D721Med (cell line): Measurements from ENCODE around the gene RAB5A.
"Not testable (repeated sequence)": the region's sequence is repeated elsewhere in the genome, so short reads cannot be mapped to it uniquely, and the experiment has no call there.

ENCODE experiments used
- DNase-seq: peaks from one replicate; pipeline ENCODE4 v3.0.0; 2011; ENCODE audit warnings: low spot score; ENCODE audit not compliant: insufficient read length
- FAIRE-seq: peaks from 2 replicates; lab custom pipeline; 2011; peaks lifted over from hg19 to GRCh38; lab: Jason Lieb, UNC
- TF ChIP-seq, protein P1 (sequence below): IDR thresholded peaks from 2 replicates; pipeline ENCODE4 v1.5.1; 2012; ENCODE audit warnings: mild to moderate bottlenecking, control low read depth; ENCODE audit not compliant: insufficient read depth; ENCODE audit errors: missing control alignments

Gene RAB5A

DNA sequence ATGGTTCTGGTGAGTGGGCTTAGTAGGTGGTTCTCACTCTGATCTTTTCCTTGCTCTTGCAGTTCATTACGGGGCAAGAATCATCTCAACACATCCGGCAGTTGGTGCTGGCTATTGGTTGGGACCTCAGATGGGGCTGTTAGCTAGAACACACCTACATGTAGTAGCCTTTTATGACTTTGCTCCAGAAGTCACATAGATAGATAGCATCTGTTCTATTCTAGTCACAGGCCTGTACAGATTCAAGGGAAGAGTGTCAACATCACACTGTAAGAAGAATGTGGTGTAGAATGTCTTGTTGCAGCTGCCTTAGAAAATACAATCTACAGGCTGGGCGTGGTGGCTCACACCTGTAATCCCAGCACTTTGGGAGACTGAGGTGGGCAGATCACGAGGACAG lies 15.1 kb downstream of the RAB5A start:
- FAIRE-seq (no peak), DNase-seq (no peak)
- TF ChIP-seq, protein P1, sequence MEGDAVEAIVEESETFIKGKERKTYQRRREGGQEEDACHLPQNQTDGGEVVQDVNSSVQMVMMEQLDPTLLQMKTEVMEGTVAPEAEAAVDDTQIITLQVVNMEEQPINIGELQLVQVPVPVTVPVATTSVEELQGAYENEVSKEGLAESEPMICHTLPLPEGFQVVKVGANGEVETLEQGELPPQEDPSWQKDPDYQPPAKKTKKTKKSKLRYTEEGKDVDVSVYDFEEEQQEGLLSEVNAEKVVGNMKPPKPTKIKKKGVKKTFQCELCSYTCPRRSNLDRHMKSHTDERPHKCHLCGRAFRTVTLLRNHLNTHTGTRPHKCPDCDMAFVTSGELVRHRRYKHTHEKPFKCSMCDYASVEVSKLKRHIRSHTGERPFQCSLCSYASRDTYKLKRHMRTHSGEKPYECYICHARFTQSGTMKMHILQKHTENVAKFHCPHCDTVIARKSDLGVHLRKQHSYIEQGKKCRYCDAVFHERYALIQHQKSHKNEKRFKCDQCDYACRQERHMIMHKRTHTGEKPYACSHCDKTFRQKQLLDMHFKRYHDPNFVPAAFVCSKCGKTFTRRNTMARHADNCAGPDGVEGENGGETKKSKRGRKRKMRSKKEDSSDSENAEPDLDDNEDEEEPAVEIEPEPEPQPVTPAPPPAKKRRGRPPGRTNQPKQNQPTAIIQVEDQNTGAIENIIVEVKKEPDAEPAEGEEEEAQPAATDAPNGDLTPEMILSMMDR: no peak

DNA sequence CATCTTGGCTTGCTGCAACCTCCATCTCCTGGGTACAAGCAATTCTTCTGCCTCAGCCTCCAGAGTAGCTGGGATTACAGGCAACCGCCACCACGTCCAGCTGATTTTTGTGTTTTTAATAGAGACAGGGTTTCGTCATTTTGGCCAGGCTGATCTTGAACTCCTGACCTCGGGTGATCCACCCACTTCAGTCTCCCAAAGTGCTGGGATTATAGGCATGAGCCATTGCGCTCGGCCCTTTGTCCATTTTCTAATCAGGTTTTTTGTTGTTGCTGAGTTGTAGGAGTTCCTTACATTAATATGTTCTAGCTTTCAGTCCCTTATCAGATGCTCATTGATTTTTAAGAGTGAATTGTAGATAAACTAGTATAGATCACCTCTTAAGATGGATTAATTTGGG lies 20.3 kb downstream of the RAB5A start:
- DNase-seq (no peak), FAIRE-seq (no peak)
- TF ChIP-seq, protein P1: no peak

DNA sequence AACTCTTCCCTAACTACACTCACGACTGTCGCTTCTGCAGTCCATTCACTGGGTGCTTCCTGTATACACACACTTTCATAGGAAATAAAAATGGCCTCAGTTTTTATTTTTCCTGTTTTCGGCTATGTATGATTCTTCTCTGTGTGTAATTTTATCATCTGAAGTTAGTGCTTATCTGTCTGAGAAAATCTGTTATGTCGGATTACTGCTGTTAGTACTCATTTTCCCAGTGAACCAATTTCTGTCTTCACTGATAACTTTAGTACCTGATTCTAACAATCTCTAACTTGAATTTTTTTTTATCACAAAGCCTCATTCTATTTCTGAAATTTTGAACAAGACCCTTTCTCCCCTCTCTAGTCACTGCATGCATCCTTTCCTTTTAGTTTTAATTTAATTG lies 20.9 kb downstream of the RAB5A start:
- TF ChIP-seq, protein P1: no peak
- FAIRE-seq: no peak
- DNase-seq: no peak

DNA sequence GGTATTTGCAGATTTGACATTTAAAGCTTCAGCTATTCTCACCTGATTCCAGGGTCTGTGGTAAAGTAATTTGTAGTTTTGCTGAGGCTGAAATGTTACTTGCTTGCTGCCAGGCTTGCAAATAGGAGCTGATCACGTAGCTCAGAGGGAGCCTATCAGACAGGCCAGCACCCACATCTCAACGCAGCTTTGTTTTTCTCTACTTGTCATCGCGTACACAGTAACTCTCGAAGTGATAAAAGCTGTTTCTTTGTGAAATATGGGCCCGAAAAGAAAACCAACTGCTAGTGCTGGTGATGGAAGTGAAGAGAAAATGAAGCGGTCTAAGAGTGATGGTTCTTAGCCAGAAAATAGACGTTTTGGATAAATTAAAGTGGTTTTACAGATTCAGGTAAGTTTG lies 23.4 kb downstream of the RAB5A start:
- TF ChIP-seq, protein P1: no peak
- FAIRE-seq (no peak), DNase-seq (no peak)

DNA sequence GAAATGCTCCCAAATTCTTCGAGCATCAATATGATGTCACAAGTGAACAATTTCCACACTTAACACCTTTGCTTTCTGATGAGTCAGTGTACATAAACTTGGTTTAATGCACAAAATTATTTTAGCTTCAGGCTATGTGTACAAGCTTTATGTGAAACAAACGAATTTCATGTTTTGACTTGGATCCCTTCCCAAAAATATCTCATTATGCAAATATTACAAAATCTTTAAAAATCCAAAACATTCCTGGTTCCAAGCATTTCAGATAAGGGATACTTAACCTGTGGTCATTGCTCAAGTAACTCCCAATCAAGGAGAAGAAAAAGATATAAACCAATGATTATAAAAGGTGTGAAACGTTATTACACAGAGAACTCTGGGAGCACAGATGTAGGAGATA lies 25.2 kb downstream of the RAB5A start:
- TF ChIP-seq, protein P1: no peak
- DNase-seq (no peak), FAIRE-seq (no peak)

DNA sequence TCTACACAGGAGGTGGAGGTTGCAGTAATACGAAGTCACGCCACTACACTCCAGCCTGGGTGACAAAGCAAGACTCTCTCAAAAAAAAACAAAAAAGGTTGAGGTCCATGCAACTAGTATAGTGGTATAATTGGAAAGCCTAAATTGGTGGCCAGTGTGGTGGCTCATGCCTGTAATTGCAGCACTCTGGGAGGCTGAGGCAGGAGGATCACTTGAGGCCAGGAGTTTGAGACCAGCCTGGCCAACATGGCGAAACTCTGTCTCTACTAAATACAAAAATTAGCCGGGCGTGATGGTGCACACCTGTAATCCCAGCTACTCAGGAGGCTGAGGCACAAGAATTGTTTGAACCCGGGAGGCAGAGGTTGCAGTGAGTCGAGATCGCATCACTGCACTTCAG lies 42.0 kb downstream of the RAB5A start:
- not testable (repeated sequence) for DNase-seq, FAIRE-seq

DNA sequence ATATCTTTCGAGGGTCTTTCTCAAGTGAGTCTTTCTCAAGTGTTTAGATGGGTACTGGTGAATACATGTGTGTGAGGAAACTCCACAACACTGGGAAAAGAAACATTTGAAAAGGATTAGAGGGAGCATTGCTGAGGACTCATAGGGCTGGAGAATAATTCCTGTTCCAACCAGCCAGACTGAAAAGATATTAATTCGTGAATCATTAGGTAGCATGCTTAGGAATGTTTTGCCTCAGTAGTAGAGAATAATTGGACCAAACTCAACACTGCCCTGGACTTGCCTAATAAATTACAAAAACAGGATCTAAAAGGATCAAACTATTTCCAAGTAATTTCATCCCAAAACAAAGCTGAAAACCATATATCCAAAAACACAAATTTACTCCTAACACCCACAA lies 47.9 kb downstream of the RAB5A start:
- TF ChIP-seq, protein P1: no peak
- FAIRE-seq: no peak
- no peak for DNase-seq

DNA sequence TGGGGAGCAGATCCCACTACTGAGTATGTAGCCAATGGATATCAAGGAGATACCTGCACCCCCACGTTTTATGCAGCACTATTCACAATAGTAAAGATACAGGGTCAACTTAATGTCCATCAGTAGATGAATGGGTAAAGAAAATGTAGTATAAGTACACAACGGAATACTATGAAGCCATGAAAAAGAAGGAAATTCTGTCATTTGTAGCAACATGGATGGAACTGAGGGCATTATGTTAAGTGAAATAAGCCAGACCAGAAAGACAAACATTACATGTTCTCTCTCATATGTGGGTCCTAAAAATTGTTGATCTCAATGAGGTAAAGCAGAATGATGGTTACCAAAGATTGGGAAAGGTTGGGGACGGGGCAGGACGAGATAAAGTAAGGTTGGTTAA lies 50.6 kb downstream of the RAB5A start:
- TF ChIP-seq, protein P1: no peak
- DNase-seq (no peak), FAIRE-seq (no peak)
